HL-60 (cell line): ENCODE results near the gene NOTO.
"Not testable (repeated sequence)": the region's sequence is repeated elsewhere in the genome, so short reads cannot be mapped to it uniquely, and the experiment has no call there.

Source experiments
- DNase-seq, 2 experiments: peaks; one replicate each; pipeline ENCODE4 v3.0.0-alpha.2; 2010 to 2020; ENCODE audit warnings: low read depth in 1 of 2, low spot score in 1 of 2
- H3K27ac ChIP-seq: fragments of 250-450 bp; sonication (Bioruptor Pico); replicated peaks from 2 replicates; pipeline ENCODE4 v1.5.1; 2020; ENCODE audit warnings: mild to moderate bottlenecking, moderate library complexity
- H3K27me3 ChIP-seq: fragments of 250-450 bp; sonication (Bioruptor Pico); 2 replicates; pipeline ENCODE4 v1.5.1; 2021; ENCODE audit warnings: mild to moderate bottlenecking, moderate library complexity; ENCODE audit not compliant: insufficient read depth, poor library complexity, severe bottlenecking
- H3K4me3 ChIP-seq: replicated peaks from 2 replicates; pipeline ENCODE4 v1.5.1; 2011; ENCODE audit warnings: mild to moderate bottlenecking, control low read depth, low read length; ENCODE audit not compliant: insufficient read depth
- GABPA ChIP-seq: IDR thresholded peaks from 2 replicates; pipeline ENCODE4 v1.6.1; 2012; ENCODE audit warnings: low read depth
- POLR2AphosphoS5 ChIP-seq: IDR thresholded peaks from 2 replicates; pipeline ENCODE4 v1.6.1; 2012; ENCODE audit warnings: low read depth
- SPI1 ChIP-seq: IDR thresholded peaks from 2 replicates; pipeline ENCODE4 v1.6.1; 2012; ENCODE audit warnings: low read depth, mild to moderate bottlenecking, borderline replicate concordance
- TF ChIP-seq, protein P1 (sequence below): IDR thresholded peaks from 2 replicates; pipeline ENCODE4 v1.6.1; 2012; ENCODE audit warnings: low read depth; ENCODE audit not compliant: insufficient replicate concordance
- TF ChIP-seq, protein P2 (sequence below): IDR thresholded peaks from one replicate; pipeline ENCODE4 v1.5.1; 2011; ENCODE audit warnings: low read length, control low read depth, inconsistent platforms; ENCODE audit not compliant: insufficient read depth

The NOTO gene

DNA sequence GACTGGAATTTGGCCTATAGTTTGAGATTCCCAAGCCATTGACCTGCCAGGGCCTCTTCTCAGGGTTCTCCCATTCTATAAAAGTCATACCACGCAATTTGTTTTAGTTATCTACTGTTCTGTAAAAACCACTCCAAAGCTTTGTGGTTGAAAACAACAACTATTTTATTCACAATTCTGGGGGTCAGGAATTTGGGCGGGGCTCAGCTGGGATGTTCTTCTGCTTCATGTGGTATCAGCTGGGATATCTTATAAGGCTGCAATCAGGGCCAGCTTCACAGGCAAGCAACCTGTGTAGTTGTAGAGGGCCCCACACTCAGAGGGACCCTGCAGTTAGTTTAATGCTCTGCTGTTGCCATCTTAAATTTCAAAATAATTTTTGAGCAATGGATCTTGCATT, 16.4 kb upstream of the NOTO start:
- Histone ChIP-seq H3K4me3 (no peak overlapping the region), H3K27me3 (no peaks in the 10 kb centered on the region), H3K27ac (no peak overlapping the region)
- TF ChIP-seq GABPA: no peak
- TF ChIP-seq, protein P1, sequence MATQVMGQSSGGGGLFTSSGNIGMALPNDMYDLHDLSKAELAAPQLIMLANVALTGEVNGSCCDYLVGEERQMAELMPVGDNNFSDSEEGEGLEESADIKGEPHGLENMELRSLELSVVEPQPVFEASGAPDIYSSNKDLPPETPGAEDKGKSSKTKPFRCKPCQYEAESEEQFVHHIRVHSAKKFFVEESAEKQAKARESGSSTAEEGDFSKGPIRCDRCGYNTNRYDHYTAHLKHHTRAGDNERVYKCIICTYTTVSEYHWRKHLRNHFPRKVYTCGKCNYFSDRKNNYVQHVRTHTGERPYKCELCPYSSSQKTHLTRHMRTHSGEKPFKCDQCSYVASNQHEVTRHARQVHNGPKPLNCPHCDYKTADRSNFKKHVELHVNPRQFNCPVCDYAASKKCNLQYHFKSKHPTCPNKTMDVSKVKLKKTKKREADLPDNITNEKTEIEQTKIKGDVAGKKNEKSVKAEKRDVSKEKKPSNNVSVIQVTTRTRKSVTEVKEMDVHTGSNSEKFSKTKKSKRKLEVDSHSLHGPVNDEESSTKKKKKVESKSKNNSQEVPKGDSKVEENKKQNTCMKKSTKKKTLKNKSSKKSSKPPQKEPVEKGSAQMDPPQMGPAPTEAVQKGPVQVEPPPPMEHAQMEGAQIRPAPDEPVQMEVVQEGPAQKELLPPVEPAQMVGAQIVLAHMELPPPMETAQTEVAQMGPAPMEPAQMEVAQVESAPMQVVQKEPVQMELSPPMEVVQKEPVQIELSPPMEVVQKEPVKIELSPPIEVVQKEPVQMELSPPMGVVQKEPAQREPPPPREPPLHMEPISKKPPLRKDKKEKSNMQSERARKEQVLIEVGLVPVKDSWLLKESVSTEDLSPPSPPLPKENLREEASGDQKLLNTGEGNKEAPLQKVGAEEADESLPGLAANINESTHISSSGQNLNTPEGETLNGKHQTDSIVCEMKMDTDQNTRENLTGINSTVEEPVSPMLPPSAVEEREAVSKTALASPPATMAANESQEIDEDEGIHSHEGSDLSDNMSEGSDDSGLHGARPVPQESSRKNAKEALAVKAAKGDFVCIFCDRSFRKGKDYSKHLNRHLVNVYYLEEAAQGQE: no peak
- TF ChIP-seq POLR2AphosphoS5: no peak
- no peak for DNase-seq

DNA sequence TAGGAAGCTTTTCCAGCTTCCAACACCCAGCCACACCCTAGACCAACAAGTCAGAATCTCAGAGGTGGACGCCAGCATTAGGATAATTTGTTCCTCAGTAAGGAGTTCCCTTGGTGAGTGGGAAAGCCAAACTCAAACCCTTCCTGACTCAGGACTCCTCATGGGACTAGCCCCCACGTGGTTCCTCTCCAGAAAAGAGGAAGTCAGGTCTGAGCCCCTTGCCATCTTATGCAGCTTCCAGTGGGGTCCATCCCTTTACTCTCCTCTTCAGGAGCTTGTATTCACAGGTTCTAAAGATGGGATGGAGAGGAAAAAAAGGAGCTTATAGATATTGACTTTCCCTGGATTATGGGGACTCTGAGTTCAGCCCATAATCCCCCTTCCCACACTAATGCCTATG, 14.8 kb upstream of the NOTO start:
- Histone ChIP-seq H3K4me3 (no peak overlapping the region), H3K27me3 (no peaks in the 10 kb centered on the region), H3K27ac (no peak overlapping the region)
- DNase-seq: no peak
- TF ChIP-seq SPI1 (peak; percentile 72; the same call in 1 of the 2 replicates), POLR2AphosphoS5 (no peak)
- TF ChIP-seq, protein P1: no peak

DNA sequence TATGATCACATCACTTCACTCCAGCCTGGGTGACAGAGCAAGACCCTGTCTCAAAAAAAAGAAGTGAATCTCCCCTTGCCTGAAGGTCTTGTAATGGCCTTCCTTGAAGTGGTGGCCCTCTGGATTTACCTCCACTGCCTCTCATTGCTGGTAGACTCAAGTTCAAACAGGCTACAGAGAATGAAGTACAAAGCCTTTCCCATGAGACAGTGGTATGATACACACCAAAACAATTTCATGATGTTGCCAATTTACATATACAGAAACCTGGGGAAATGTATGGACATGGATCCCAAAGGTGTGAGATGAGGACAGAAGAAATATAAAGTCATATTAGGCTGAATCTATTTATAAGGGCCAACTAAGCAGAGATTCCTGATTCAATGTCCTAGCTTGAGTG, 4.8 kb upstream of the NOTO start:
- TF ChIP-seq, protein P2, sequence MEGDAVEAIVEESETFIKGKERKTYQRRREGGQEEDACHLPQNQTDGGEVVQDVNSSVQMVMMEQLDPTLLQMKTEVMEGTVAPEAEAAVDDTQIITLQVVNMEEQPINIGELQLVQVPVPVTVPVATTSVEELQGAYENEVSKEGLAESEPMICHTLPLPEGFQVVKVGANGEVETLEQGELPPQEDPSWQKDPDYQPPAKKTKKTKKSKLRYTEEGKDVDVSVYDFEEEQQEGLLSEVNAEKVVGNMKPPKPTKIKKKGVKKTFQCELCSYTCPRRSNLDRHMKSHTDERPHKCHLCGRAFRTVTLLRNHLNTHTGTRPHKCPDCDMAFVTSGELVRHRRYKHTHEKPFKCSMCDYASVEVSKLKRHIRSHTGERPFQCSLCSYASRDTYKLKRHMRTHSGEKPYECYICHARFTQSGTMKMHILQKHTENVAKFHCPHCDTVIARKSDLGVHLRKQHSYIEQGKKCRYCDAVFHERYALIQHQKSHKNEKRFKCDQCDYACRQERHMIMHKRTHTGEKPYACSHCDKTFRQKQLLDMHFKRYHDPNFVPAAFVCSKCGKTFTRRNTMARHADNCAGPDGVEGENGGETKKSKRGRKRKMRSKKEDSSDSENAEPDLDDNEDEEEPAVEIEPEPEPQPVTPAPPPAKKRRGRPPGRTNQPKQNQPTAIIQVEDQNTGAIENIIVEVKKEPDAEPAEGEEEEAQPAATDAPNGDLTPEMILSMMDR: no peak
- no peak for TF ChIP-seq GABPA
- no peak for TF ChIP-seq POLR2AphosphoS5
- no peak for DNase-seq
- H3K27me3 ChIP-seq: peaks cover 20% of the 10 kb centered on the region
- H3K4me3 ChIP-seq: no peak overlapping the region
- no peak overlapping the region for H3K27ac ChIP-seq

GRCh38 chr2:73200281-73200680, 2.1 kb upstream of the NOTO start:
- H3K27me3 ChIP-seq: peaks cover 36% of the 10 kb centered on the region
- not testable (repeated sequence) for H3K27ac ChIP-seq, H3K4me3 ChIP-seq, DNase-seq

DNA sequence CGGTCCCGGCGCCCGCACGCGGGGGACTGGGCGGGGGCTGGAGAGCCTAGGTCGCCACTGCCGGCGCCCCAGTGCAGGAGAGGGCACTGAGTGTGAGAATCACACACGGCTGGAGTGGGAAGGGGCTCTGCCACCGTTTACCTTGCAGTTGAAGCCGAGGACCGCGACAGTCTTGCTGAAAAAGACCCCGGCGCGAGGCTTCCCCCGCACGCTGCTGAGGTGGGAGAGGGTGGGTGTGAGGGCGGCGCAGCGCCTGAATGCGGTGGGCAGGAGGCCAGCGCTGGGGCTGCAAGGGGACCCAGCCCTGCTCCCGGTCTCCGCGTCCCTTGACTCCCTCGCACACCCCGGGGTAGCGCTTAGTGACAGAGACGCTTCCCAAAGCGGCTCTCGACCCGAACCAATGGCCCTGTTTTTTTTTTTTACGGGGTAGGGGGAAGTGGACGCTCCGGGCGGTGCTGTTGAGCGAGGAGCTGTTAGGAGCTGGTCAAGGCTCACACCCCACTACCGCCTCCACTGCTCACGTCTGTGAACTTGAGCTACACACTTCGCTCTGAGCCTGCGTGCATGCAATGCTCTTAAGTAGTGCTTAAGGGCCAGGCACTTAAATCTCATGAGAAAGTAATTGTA, 794 bp downstream of the NOTO start:
- H3K4me3 ChIP-seq: no peak overlapping the region
- TF ChIP-seq GABPA (no peak), SPI1 (no peak), POLR2AphosphoS5 (no peak)
- TF ChIP-seq, protein P2: no peak
- TF ChIP-seq, protein P1: no peak
- peaks cover 35% of the 10 kb centered on the region for H3K27me3 ChIP-seq
- DNase-seq: peak in 1 of 2 experiments; percentile 4
- H3K27ac ChIP-seq: no peak overlapping the region
